Measurements from ENCODE around the gene SMNDC1. TPM values are rescaled to one million over a fixed set of nuclear protein-coding genes. Genes with fewer than 3 reads are reported as not detected.

SMNDC1 gene
- total and polyA plus RNA-seq, 2 of the 4 experiments (the other 2 are of a cell fraction), result 3.9 to 15.1 TPM

DNA sequence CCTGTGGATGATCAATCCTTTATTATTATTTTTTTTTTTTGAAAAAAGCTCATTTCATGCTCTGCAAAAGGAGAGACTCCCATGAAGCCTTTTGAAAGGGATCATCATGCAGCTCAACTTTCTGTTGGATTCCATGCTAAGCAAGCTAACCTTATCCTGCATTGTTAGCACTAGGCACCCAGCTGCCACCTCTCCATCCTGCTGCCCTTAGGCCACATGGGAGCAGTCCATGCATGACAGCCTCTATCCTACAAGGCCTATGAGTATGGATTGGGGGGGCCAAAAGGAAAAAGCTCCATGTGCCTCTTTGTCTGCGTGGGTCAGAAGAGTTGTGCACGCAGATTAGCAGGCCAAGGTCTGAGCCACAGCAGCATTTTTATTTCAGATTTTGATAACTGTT, 19.2 kb downstream of the SMNDC1 start:
- DNase-seq, result no peak
- H2AK9ac ChIP-seq (replicated peaks; ENCODE audit: low read depth, low read length, poor library complexity), result no peak overlapping the region
- H3K9me3 ChIP-seq (ENCODE audit: control insufficient read depth, insufficient read depth, low read length), result no peaks in the 10 kb centered on the region
- H3K79me1 ChIP-seq (ENCODE audit: low read depth in 1 of 2, low read length in 2 of 2), result no peaks in the 10 kb centered on the region; a peak in 1 of 4 replicates
- no peaks in the 10 kb centered on the region for H4K20me1 ChIP-seq (ENCODE audit: insufficient read depth, low read length)
- ChIA-PET CTCF (interaction anchor here (0.6 to 0.7 kb wide), 2 partner anchors 11 to 25 kb away, joined by 3 to 5 read pairs; no protein-coding TSS in a partner anchor), POLR2A (ENCODE audit: unreplicated experiment) (no interaction called here)
- BruUV-seq (replicated peaks), result no TSS peak
- H3K4ac ChIP-seq (ENCODE audit: low read depth, low read length), result no peak overlapping the region
- no peak overlapping the region for H2BK5ac ChIP-seq (ENCODE audit: low read depth, low read length, poor library complexity, severe bottlenecking)
- no peak overlapping the region for H4K5ac ChIP-seq (ENCODE audit: low read depth, low read length)
- no peaks in the 10 kb centered on the region for H3K9me1 ChIP-seq (ENCODE audit: insufficient read depth, low read length)
- no peak overlapping the region for H3K23ac ChIP-seq (ENCODE audit: low read depth, low read length)
- dilution Hi-C loops (cut with HindIII; ENCODE audit: low sequenced_read_pairs, unreplicated experiment) (loop anchor here (25.0 kb wide), 1 partner anchor 148 kb away; no protein-coding TSS in a partner anchor), intact Hi-C loops (cut with micrococcal nuclease) (no loop called here), in situ Hi-C loops (cut with MboI; ENCODE audit: low sequenced_read_pairs) (no loop called here)
- H3K4me2 ChIP-seq (ENCODE audit: low read depth, low read length), result no peak overlapping the region
- H3K27me3 ChIP-seq (ENCODE audit: control insufficient read depth, insufficient read depth, low read length), result no peaks in the 10 kb centered on the region
- TF ChIP-seq RAD21 (IDR thresholded peaks at IDR 0.05; ENCODE audit: low read length) (no peak), MAZ (IDR thresholded peaks at IDR 0.05; ENCODE audit: borderline replicate concordance, low read depth, low read length) (no peak), CHD1 (IDR thresholded peaks at IDR 0.05; ENCODE audit: low read depth, low read length) (no peak), FOS (IDR thresholded peaks at IDR 0.05; ENCODE audit: low read depth, low read length) (no peak), RFX5 (IDR thresholded peaks at IDR 0.05; ENCODE audit: low read depth, low read length) (no peak), SMC3 (IDR thresholded peaks at IDR 0.05; ENCODE audit: low read depth, low read length) (no peak), BHLHE40 (IDR thresholded peaks at IDR 0.05; ENCODE audit: low read depth, low read length) (no peak), POLR2A (IDR thresholded peaks at IDR 0.05; ENCODE audit: low read depth, low read length) (no peak), MAFK (IDR thresholded peaks at IDR 0.05; ENCODE audit: low read depth, low read length) (no peak), NFE2L2 (IDR thresholded peaks at IDR 0.05; ENCODE audit: low read depth, low read length) (no peak), CEBPB (IDR thresholded peaks at IDR 0.05; ENCODE audit: low read depth, low read length) (no peak), RCOR1 (IDR thresholded peaks at IDR 0.05; ENCODE audit: insufficient replicate concordance, low read length) (no peak), MXI1 (IDR thresholded peaks at IDR 0.05; ENCODE audit: borderline replicate concordance, low read depth, low read length) (no peak)
- TF ChIP-seq, protein P1, sequence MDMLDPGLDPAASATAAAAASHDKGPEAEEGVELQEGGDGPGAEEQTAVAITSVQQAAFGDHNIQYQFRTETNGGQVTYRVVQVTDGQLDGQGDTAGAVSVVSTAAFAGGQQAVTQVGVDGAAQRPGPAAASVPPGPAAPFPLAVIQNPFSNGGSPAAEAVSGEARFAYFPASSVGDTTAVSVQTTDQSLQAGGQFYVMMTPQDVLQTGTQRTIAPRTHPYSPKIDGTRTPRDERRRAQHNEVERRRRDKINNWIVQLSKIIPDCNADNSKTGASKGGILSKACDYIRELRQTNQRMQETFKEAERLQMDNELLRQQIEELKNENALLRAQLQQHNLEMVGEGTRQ (IDR thresholded peaks at IDR 0.05; ENCODE audit: low read depth, low read length), result no peak
- TF ChIP-seq, protein P2, sequence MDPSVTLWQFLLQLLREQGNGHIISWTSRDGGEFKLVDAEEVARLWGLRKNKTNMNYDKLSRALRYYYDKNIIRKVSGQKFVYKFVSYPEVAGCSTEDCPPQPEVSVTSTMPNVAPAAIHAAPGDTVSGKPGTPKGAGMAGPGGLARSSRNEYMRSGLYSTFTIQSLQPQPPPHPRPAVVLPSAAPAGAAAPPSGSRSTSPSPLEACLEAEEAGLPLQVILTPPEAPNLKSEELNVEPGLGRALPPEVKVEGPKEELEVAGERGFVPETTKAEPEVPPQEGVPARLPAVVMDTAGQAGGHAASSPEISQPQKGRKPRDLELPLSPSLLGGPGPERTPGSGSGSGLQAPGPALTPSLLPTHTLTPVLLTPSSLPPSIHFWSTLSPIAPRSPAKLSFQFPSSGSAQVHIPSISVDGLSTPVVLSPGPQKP (IDR thresholded peaks at IDR 0.05; ENCODE audit: borderline replicate concordance, low read depth, low read length), result no peak
- TF ChIP-seq, protein P3, sequence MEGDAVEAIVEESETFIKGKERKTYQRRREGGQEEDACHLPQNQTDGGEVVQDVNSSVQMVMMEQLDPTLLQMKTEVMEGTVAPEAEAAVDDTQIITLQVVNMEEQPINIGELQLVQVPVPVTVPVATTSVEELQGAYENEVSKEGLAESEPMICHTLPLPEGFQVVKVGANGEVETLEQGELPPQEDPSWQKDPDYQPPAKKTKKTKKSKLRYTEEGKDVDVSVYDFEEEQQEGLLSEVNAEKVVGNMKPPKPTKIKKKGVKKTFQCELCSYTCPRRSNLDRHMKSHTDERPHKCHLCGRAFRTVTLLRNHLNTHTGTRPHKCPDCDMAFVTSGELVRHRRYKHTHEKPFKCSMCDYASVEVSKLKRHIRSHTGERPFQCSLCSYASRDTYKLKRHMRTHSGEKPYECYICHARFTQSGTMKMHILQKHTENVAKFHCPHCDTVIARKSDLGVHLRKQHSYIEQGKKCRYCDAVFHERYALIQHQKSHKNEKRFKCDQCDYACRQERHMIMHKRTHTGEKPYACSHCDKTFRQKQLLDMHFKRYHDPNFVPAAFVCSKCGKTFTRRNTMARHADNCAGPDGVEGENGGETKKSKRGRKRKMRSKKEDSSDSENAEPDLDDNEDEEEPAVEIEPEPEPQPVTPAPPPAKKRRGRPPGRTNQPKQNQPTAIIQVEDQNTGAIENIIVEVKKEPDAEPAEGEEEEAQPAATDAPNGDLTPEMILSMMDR (conservative IDR thresholded peaks at IDR 0.05; ENCODE audit: low read depth, low read length), result no peak
- no peak overlapping the region for H3K9ac ChIP-seq (ENCODE audit: low read depth, low read length)
- H3K14ac ChIP-seq (replicated peaks; ENCODE audit: low read depth, low read length), result no peak overlapping the region
- no peak overlapping the region for H4K8ac ChIP-seq (ENCODE audit: low read depth in 2 of 2, low read length in 2 of 2)
- H3K56ac ChIP-seq (ENCODE audit: extremely low read depth, insufficient read depth, low read length), result no peak overlapping the region
- H3K4me1 ChIP-seq (ENCODE audit: control insufficient read depth, insufficient read depth, low read length), result no peaks in the 10 kb centered on the region
- peaks cover 12% of the 10 kb centered on the region; the same call in 1 of the 2 replicates for H3K36me3 ChIP-seq (ENCODE audit: control insufficient read depth, insufficient read depth, low read length)
- H3K27ac ChIP-seq (ENCODE audit: insufficient read depth, low read length), result no peak overlapping the region
- H3K4me3 ChIP-seq (ENCODE audit: insufficient read depth, low read depth, low read length), result no peak overlapping the region
- no CpG with 5 or more reads among the region's 2 CpGs for WGBS, 2 experiments (ENCODE audit: extremely low coverage in 2 of 2, insufficient read length in 1 of 2)
- no peak overlapping the region for H2BK15ac ChIP-seq (ENCODE audit: low read depth, low read length)
- no peak overlapping the region for H2BK20ac ChIP-seq (ENCODE audit: low read depth, low read length)
- H2AK5ac ChIP-seq (ENCODE audit: low read depth, low read length), result no peak overlapping the region
- ATAC-seq (ENCODE audit: low read depth), result no peak
- no peak overlapping the region for H2BK120ac ChIP-seq (ENCODE audit: low read depth, low read length)
- H2AFZ ChIP-seq (replicated peaks; ENCODE audit: low read length, poor library complexity), result no peak overlapping the region
- H3K18ac ChIP-seq (ENCODE audit: low read depth, low read length), result no peak overlapping the region
- H4K91ac ChIP-seq (ENCODE audit: insufficient read depth, low read depth, low read length), result no peak overlapping the region
